ENCODE measurements around the gene CDC14A.

DNA sequence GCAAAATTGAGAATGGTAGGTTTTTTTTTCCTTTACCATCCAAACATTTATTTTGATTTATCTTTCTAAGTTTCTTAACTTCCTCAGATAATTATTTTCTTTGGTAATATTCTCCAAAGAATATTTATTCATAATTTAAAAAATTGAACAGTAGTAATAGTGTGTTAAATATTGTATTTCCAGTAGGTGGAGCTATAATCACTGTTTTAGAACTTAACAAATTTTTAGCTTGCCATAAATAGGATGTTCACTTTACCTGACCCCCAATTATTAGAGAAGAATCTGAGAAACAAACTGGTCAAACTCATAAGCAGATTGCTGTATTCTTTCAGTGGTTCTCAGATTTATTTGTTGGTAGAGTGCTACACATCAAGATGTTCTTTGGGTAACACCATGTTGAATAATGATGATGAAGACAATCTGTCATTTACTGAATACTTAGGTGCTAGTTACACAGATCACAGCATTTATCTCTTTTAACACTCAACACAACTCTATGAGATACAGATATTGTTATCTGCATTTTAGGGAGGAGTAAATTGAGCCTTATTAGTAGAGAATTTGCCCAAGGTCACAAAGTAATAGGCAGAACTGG is 103.3 kb downstream of the CDC14A start:
- TF ChIP-seq EZH2 (IDR thresholded peaks at IDR 0.05; ENCODE audit: low read length, unreplicated experiment) = no peak
- TF ChIP-seq, protein P1, sequence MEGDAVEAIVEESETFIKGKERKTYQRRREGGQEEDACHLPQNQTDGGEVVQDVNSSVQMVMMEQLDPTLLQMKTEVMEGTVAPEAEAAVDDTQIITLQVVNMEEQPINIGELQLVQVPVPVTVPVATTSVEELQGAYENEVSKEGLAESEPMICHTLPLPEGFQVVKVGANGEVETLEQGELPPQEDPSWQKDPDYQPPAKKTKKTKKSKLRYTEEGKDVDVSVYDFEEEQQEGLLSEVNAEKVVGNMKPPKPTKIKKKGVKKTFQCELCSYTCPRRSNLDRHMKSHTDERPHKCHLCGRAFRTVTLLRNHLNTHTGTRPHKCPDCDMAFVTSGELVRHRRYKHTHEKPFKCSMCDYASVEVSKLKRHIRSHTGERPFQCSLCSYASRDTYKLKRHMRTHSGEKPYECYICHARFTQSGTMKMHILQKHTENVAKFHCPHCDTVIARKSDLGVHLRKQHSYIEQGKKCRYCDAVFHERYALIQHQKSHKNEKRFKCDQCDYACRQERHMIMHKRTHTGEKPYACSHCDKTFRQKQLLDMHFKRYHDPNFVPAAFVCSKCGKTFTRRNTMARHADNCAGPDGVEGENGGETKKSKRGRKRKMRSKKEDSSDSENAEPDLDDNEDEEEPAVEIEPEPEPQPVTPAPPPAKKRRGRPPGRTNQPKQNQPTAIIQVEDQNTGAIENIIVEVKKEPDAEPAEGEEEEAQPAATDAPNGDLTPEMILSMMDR (conservative IDR thresholded peaks at IDR 0.05; ENCODE audit: low read depth, low read length) = peak; percentile 73
